ENCODE data around the gene PTPN4. TPM values are rescaled to one million over a fixed set of nuclear protein-coding genes. Genes with fewer than 3 reads are reported as not detected.

Gene PTPN4
- total and polyA plus RNA-seq, 8 donors, result 22.0 to 48.4 (median 28.9) TPM

DNA sequence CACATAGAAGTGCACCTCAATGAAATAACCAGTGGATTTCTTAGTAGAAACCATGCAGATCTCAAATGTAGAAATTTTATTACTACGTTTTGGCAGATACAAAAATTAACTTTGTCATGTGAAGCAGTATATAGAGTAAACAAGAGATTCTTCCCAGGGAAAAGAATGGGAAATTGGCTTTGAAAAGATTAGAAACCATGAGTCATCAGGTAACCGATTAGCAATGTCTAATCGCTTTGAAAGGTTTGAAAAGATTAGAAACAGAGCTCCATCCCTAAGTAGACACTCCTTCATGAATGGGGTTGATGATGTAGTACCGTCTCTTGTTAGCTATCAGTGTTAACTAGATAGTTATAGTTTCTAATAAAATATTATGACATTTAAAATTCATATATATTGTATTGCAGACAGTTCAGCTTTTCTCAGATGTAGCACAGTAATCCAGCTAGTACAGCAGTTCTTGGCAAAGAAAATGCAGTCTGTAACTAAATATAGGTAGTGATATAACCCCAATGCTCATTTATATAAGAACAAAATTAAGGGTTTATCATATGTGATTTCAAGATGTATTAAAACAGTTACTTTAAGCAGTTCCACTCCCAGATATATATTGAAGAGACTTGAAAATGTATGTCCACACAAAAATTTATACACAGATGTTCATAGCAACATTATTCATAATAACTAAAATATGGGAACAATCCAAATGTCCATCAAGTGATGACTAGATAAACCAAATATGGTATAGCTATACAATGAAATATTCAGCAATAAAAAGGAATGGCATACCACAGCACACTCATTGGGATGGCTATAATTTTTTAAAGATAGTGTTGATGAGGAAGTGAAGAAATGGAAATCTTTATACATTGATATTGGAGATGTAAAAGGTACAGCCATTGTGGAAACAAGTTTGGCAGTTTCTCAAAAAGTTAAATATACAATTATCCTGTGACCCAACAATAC, 113.9 kb downstream of the PTPN4 start:
- intact Hi-C loops (cut with DNase I), result no loop called here
- no peak overlapping the region for H3K27ac ChIP-seq
- DNase-seq (no peak), ATAC-seq (no peak)
- H3K4me1 ChIP-seq, result no peaks in the 10 kb centered on the region
- H3K36me3 ChIP-seq, result no peaks in the 10 kb centered on the region
- H3K9me3 ChIP-seq, result no peaks in the 10 kb centered on the region
- H3K4me3 ChIP-seq, result no peak overlapping the region
- H3K27me3 ChIP-seq, result no peaks in the 10 kb centered on the region
- TF ChIP-seq CTCF (IDR thresholded peaks at IDR 0.05), result no peak

- ATAC-seq (no peak), DNase-seq (no peak)
- no peaks in the 10 kb centered on the region for H3K27me3 ChIP-seq
- H3K9me3 ChIP-seq, result no peaks in the 10 kb centered on the region
- intact Hi-C loops (cut with DNase I), result no loop called here
- peaks cover 0 to 8% of the 10 kb centered on the region in 2 donors for H3K36me3 ChIP-seq
- H3K4me1 ChIP-seq, result no peaks in the 10 kb centered on the region
- no peak overlapping the region for H3K4me3 ChIP-seq
- no peak for TF ChIP-seq CTCF (IDR thresholded peaks at IDR 0.05)
- no peak overlapping the region for H3K27ac ChIP-seq
Measured at GRCh38 chr2:119879502-119879901, 119.8 kb downstream of the PTPN4 start.

GRCh38 chr2:119888680-119889079, 129.0 kb downstream of the PTPN4 start:
- TF ChIP-seq CTCF (IDR thresholded peaks at IDR 0.05), result no peak
- H3K4me1 ChIP-seq, result no peaks in the 10 kb centered on the region
- no peak overlapping the region for H3K4me3 ChIP-seq
- H3K27me3 ChIP-seq, result no peaks in the 10 kb centered on the region
- peaks cover 0 to 12% of the 10 kb centered on the region in 2 donors for H3K9me3 ChIP-seq
- no peak for ATAC-seq
- intact Hi-C loops (cut with DNase I), result no loop called here
- DNase-seq, result no peak
- H3K27ac ChIP-seq, result no peak overlapping the region
- H3K36me3 ChIP-seq, result peaks cover 0 to 5% of the 10 kb centered on the region in 2 donors

DNA sequence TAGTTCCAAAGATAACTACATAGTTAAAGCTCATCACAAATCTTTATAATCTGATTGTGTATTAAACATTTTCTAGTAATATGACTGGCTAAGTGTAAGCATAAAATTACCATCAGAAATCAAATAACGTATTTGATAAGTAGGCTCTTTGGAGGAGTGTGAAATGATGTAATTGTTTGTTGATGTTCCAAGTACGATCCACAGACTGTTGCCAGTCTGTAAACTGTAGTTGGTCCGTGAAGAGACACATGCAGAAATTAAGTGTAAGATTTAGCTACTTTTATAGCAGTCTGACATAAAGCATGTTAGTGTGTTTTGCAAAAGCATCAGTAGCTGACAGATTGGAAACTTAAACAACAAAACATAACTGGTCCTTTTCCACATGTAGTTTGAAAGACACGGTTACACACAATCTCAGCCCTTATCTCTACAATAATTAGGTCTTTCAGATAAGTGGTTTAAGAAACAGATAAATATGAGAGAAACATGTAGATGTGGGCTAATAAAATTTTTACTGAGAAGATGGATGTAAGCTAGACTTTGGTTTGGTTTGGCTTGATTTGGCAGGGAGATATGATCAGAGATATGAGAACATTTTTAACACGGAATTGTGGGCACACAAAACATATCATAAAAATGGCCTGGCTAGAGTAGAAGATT, 138.1 kb downstream of the PTPN4 start:
- no peaks in the 10 kb centered on the region for H3K27me3 ChIP-seq
- ATAC-seq (no peak), DNase-seq (peak in 2 of 4 donors; percentile 8 to 13)
- no peak overlapping the region for H3K4me3 ChIP-seq
- H3K27ac ChIP-seq, result no peak overlapping the region
- no peaks in the 10 kb centered on the region for H3K4me1 ChIP-seq
- TF ChIP-seq CTCF (IDR thresholded peaks at IDR 0.05), result no peak
- peaks cover 2 to 26% of the 10 kb centered on the region in 2 donors for H3K36me3 ChIP-seq
- H3K9me3 ChIP-seq, result no peaks in the 10 kb centered on the region
- intact Hi-C loops (cut with DNase I), result no loop called here

DNA sequence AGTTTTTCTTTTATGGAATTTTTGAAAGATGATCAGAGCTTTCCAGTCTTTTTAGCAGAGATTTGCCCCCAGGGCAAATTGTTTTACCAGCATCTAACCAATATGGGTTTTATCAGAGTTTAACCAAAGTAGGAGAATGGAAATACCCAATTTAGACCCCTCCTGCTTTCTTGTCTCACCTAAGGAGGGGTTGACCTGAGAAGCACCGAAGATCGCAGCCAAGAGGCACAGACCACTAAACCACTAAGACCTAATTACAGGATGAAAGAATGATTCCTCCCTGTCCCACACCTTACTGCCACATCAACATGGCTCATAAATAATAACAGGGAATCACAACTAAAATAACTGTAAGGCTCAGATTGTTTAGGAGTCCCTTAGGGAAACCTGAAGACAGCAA, 141.3 kb downstream of the PTPN4 start:
- ATAC-seq, result no peak
- H3K9me3 ChIP-seq, result no peaks in the 10 kb centered on the region
- no peak for TF ChIP-seq CTCF (IDR thresholded peaks at IDR 0.05)
- H3K4me3 ChIP-seq, result no peak overlapping the region
- H3K36me3 ChIP-seq, result peaks cover 2 to 35% of the 10 kb centered on the region in 2 donors
- no peak overlapping the region for H3K27ac ChIP-seq
- DNase-seq, result no peak
- H3K4me1 ChIP-seq, result no peaks in the 10 kb centered on the region
- no peaks in the 10 kb centered on the region for H3K27me3 ChIP-seq
- intact Hi-C loops (cut with DNase I), result no loop called here

Data from left lung (tissue), 10 donors.